Measurements from ENCODE around the gene ADGRB2. TPM values are rescaled to one million over a fixed set of nuclear protein-coding genes. Genes with fewer than 3 reads are reported as not detected.

Gene ADGRB2
- total and polyA plus RNA-seq, 2 donors from 2014 or later: 3.2 to 5.3 TPM

DNA sequence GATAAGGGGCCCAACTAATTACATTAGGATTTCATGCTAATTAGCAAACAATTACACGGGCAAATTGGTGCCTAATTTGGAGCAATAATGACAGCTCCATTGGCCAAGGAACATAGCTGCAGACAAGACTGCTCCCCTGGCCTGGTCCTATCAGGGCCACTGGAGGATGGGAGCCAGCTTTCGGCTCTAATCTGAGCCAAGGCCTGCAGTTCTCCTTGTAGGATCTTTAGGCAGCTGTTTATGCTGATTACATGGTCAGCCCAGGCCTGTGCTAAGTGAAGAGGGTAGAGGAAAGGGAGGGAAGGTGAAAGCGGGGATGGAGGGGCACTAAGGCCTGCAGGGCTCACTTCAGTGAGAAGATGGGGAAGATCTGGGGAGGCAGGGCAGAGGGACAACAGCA, 12.4 kb upstream of the ADGRB2 start:
- Histone ChIP-seq H3K27me3 (ENCODE audit: control insufficient read depth, insufficient read depth, low read length) (peaks cover 19% of the 10 kb centered on the region), H3K36me3 (ENCODE audit: control insufficient read depth in 2 of 3, insufficient read depth in 3 of 3, low read length in 3 of 3) (no peaks in the 10 kb centered on the region), H3K4me1 (ENCODE audit: control insufficient read depth in 2 of 3, insufficient read depth in 2 of 3, low read depth in 1 of 3, low read length in 3 of 3) (peaks cover 0 to 7% (median 0%) of the 10 kb centered on the region in 3 donors), H3K9me3 (ENCODE audit: control insufficient read depth in 2 of 3, insufficient read depth in 1 of 3, low read length in 3 of 3) (no peaks in the 10 kb centered on the region), H3K9ac (ENCODE audit: low read length in 3 of 3) (no peak overlapping the region), H3K27ac (ENCODE audit: low read depth in 2 of 2, low read length in 2 of 2) (no peak overlapping the region), H3K4me3 (ENCODE audit: low read length in 3 of 3) (no peak overlapping the region)
- DNase-seq (no peak), FAIRE-seq (no peak)
- intact Hi-C loops (cut with DNase I): no loop called here
- TF ChIP-seq, protein P1, sequence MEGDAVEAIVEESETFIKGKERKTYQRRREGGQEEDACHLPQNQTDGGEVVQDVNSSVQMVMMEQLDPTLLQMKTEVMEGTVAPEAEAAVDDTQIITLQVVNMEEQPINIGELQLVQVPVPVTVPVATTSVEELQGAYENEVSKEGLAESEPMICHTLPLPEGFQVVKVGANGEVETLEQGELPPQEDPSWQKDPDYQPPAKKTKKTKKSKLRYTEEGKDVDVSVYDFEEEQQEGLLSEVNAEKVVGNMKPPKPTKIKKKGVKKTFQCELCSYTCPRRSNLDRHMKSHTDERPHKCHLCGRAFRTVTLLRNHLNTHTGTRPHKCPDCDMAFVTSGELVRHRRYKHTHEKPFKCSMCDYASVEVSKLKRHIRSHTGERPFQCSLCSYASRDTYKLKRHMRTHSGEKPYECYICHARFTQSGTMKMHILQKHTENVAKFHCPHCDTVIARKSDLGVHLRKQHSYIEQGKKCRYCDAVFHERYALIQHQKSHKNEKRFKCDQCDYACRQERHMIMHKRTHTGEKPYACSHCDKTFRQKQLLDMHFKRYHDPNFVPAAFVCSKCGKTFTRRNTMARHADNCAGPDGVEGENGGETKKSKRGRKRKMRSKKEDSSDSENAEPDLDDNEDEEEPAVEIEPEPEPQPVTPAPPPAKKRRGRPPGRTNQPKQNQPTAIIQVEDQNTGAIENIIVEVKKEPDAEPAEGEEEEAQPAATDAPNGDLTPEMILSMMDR (IDR thresholded peaks at IDR 0.05; ENCODE audit: borderline replicate concordance, extremely low read depth, insufficient read depth): no peak

GRCh38 chr1:31776032-31776431, 11.9 kb upstream of the ADGRB2 start:
- no peak overlapping the region for H3K9ac ChIP-seq (ENCODE audit: low read length in 3 of 3)
- intact Hi-C loops (cut with DNase I): no loop called here
- no peak overlapping the region for H3K27ac ChIP-seq (ENCODE audit: low read depth in 2 of 2, low read length in 2 of 2)
- peaks cover 19% of the 10 kb centered on the region for H3K27me3 ChIP-seq (ENCODE audit: control insufficient read depth, insufficient read depth, low read length)
- no peaks in the 10 kb centered on the region for H3K36me3 ChIP-seq (ENCODE audit: control insufficient read depth in 2 of 3, insufficient read depth in 3 of 3, low read length in 3 of 3)
- no peaks in the 10 kb centered on the region for H3K9me3 ChIP-seq (ENCODE audit: control insufficient read depth in 2 of 3, insufficient read depth in 1 of 3, low read length in 3 of 3)
- TF ChIP-seq, protein P1 (IDR thresholded peaks at IDR 0.05; ENCODE audit: borderline replicate concordance, extremely low read depth, insufficient read depth): no peak
- peaks cover 0 to 7% (median 0%) of the 10 kb centered on the region in 3 donors for H3K4me1 ChIP-seq (ENCODE audit: control insufficient read depth in 2 of 3, insufficient read depth in 2 of 3, low read depth in 1 of 3, low read length in 3 of 3)
- DNase-seq: no peak
- no peak overlapping the region for H3K4me3 ChIP-seq (ENCODE audit: low read length in 3 of 3)
- no peak for FAIRE-seq

- no peak for DNase-seq
- TF ChIP-seq, protein P1 (IDR thresholded peaks at IDR 0.05; ENCODE audit: borderline replicate concordance, extremely low read depth, insufficient read depth): no peak
- FAIRE-seq: no peak
- Histone ChIP-seq H3K36me3 (ENCODE audit: control insufficient read depth in 2 of 3, insufficient read depth in 3 of 3, low read length in 3 of 3) (no peaks in the 10 kb centered on the region), H3K4me1 (ENCODE audit: control insufficient read depth in 2 of 3, insufficient read depth in 2 of 3, low read depth in 1 of 3, low read length in 3 of 3) (peaks cover 0 to 7% (median 0%) of the 10 kb centered on the region in 3 donors), H3K27me3 (ENCODE audit: control insufficient read depth, insufficient read depth, low read length) (peaks cover 21% of the 10 kb centered on the region), H3K9me3 (ENCODE audit: control insufficient read depth in 2 of 3, insufficient read depth in 1 of 3, low read length in 3 of 3) (no peaks in the 10 kb centered on the region), H3K9ac (ENCODE audit: low read length in 3 of 3) (no peak overlapping the region), H3K27ac (ENCODE audit: low read depth in 2 of 2, low read length in 2 of 2) (no peak overlapping the region), H3K4me3 (ENCODE audit: low read length in 3 of 3) (no peak overlapping the region)
- intact Hi-C loops (cut with DNase I): no loop called here
Observed at GRCh38 chr1:31775210-31775999, 11.3 kb upstream of the ADGRB2 start.

Measured in kidney (tissue), 14 donors.